Esophagus squamous epithelium (tissue), 4 donors: ENCODE measurements around the gene NPEPL1.

Experiments used
- POLR2A ChIP-seq, 4 donors: fragments of 450-650 bp; IDR thresholded peaks; one replicate each; pipeline ENCODE4 v1.6.1; 2017; ENCODE audit warnings: antibody characterized with exemption in 4 of 4, mild to moderate bottlenecking in 4 of 4, moderate library complexity in 3 of 4
- TF ChIP-seq, protein P1 (sequence below), 6 experiments: fragments of 450-650 bp in 4 of 6; fragments of 200-600 bp in 2 of 6; sonication (generic) in 2 of 6; IDR thresholded peaks; one replicate each; pipeline ENCODE4 v1.5.1; 2016 to 2019; ENCODE audit warnings: antibody characterized with exemption in 6 of 6, mild to moderate bottlenecking in 4 of 6, moderate library complexity in 4 of 6

DNA sequence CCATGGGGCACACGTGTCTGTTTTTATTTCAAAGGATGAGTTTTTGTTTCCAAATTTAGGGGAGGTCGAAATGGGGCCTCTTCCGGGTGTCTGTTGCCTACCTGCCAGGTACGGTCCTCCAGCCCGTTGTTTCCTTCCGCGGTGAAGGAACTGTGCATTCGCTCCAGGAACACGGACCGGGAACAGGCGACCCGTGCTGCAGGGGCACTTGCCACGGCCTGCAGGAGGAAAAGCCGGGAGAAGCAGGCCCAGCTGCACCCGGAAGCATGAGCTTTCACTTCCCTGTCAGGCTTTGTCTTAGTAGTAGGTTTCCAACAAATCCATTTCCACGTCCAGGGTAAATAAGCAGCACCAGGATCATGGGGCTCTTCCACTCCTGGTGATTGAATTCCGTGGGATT is 17.0 kb upstream of the NPEPL1 start:
- TF ChIP-seq, protein P1, sequence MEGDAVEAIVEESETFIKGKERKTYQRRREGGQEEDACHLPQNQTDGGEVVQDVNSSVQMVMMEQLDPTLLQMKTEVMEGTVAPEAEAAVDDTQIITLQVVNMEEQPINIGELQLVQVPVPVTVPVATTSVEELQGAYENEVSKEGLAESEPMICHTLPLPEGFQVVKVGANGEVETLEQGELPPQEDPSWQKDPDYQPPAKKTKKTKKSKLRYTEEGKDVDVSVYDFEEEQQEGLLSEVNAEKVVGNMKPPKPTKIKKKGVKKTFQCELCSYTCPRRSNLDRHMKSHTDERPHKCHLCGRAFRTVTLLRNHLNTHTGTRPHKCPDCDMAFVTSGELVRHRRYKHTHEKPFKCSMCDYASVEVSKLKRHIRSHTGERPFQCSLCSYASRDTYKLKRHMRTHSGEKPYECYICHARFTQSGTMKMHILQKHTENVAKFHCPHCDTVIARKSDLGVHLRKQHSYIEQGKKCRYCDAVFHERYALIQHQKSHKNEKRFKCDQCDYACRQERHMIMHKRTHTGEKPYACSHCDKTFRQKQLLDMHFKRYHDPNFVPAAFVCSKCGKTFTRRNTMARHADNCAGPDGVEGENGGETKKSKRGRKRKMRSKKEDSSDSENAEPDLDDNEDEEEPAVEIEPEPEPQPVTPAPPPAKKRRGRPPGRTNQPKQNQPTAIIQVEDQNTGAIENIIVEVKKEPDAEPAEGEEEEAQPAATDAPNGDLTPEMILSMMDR (IDR thresholded peaks at IDR 0.05) = no peak
- TF ChIP-seq POLR2A (IDR thresholded peaks at IDR 0.05) = no peak
